ENCODE measurements around the gene FUBP3.

FUBP3 gene

GRCh38 chr9:130578865-130579737 lies at the start of gene FUBP3:
TSS of gene FUBP3 (plus strand) at chr9:130579577. CDS start at chr9:130579681, 104 bp downstream.
- no peak for TF ChIP-seq POLR2A (IDR thresholded peaks at IDR 0.05; ENCODE audit: low read depth, low read length)
- DNase-seq (ENCODE audit: insufficient read length, low spot score) (no peak), FAIRE-seq (no peak)

GRCh38 chr9:130530938-130531337 lies 48.4 kb upstream of the FUBP3 start:
- FAIRE-seq = no peak
- DNase-seq (ENCODE audit: insufficient read length, low spot score) = no peak
- TF ChIP-seq POLR2A (IDR thresholded peaks at IDR 0.05; ENCODE audit: low read depth, low read length) = no peak

- FAIRE-seq (no peak), DNase-seq (ENCODE audit: insufficient read length, low spot score) (no peak)
- no peak for TF ChIP-seq POLR2A (IDR thresholded peaks at IDR 0.05; ENCODE audit: low read depth, low read length)
Observed at GRCh38 chr9:130531670-130532069, 47.7 kb upstream of the FUBP3 start.

GRCh38 chr9:130532426-130533080 lies 46.8 kb upstream of the FUBP3 start:
- FAIRE-seq = no peak
- no peak for DNase-seq (ENCODE audit: insufficient read length, low spot score)
- no peak for TF ChIP-seq POLR2A (IDR thresholded peaks at IDR 0.05; ENCODE audit: low read depth, low read length)

GRCh38 chr9:130535818-130536521 lies 43.4 kb upstream of the FUBP3 start:
- no peak for TF ChIP-seq POLR2A (IDR thresholded peaks at IDR 0.05; ENCODE audit: low read depth, low read length)
- FAIRE-seq (no peak), DNase-seq (ENCODE audit: insufficient read length, low spot score) (no peak)

GRCh38 chr9:130536701-130537107 lies 42.7 kb upstream of the FUBP3 start:
- DNase-seq (ENCODE audit: insufficient read length, low spot score) = no peak
- no peak for FAIRE-seq
- no peak for TF ChIP-seq POLR2A (IDR thresholded peaks at IDR 0.05; ENCODE audit: low read depth, low read length)

GRCh38 chr9:130537346-130538050 lies 41.9 kb upstream of the FUBP3 start:
- DNase-seq (ENCODE audit: insufficient read length, low spot score) = no peak
- no peak for FAIRE-seq
- no peak for TF ChIP-seq POLR2A (IDR thresholded peaks at IDR 0.05; ENCODE audit: low read depth, low read length)

- FAIRE-seq = no peak
- no peak for DNase-seq (ENCODE audit: insufficient read length, low spot score)
- TF ChIP-seq POLR2A (IDR thresholded peaks at IDR 0.05; ENCODE audit: low read depth, low read length) = no peak
Observed at GRCh38 chr9:130539420-130540223, 39.8 kb upstream of the FUBP3 start.

GRCh38 chr9:130541533-130541932 lies 37.8 kb upstream of the FUBP3 start:
- no peak for TF ChIP-seq POLR2A (IDR thresholded peaks at IDR 0.05; ENCODE audit: low read depth, low read length)
- no peak for FAIRE-seq
- DNase-seq (ENCODE audit: insufficient read length, low spot score) = no peak

- DNase-seq (ENCODE audit: insufficient read length, low spot score) (no peak), FAIRE-seq (no peak)
- TF ChIP-seq POLR2A (IDR thresholded peaks at IDR 0.05; ENCODE audit: low read depth, low read length) = no peak
Observed at GRCh38 chr9:130542038-130542437, 37.3 kb upstream of the FUBP3 start.

GRCh38 chr9:130542457-130543228 lies 36.7 kb upstream of the FUBP3 start:
- no peak for TF ChIP-seq POLR2A (IDR thresholded peaks at IDR 0.05; ENCODE audit: low read depth, low read length)
- DNase-seq (ENCODE audit: insufficient read length, low spot score) (no peak), FAIRE-seq (no peak)

GRCh38 chr9:130543368-130543767 lies 36.0 kb upstream of the FUBP3 start:
- DNase-seq (ENCODE audit: insufficient read length, low spot score) (no peak), FAIRE-seq (no peak)
- TF ChIP-seq POLR2A (IDR thresholded peaks at IDR 0.05; ENCODE audit: low read depth, low read length) = no peak
